HepG2 (cell line): Measurements from ENCODE around the gene SPC24. TPM values are rescaled to one million over a fixed set of nuclear protein-coding genes. Genes with fewer than 3 reads are reported as not detected.

Experiments used
- RFXAP ChIP-seq: sonication (generic); formaldehyde crosslinking; IDR thresholded peaks from 2 replicates; pipeline ENCODE4 v1.4.0; 2020; ENCODE audit warnings: missing genetic modification reagents, borderline replicate concordance
- ZNF121 ChIP-seq: sonication (generic); formaldehyde crosslinking; IDR thresholded peaks from 2 replicates; pipeline ENCODE4 v1.5.0; 2020; ENCODE audit warnings: mild to moderate bottlenecking, missing genetic modification reagents
- polyA plus RNA-seq, 8 experiments: library from polyadenylated mRNA; depleted of rRNA in 3 of 8; stranded (reverse) in 7 of 8; unstranded in 1 of 8; fragments of >200 nt; fragmentation: Illumina TruSeq in 4 of 8; extraction: Trizol in 4 of 8; gene quantifications; 2 replicates each; pipeline versions ENCODE4 v1.2.1 to v1.2.3, GENCODE V29; 2011 to 2016; ENCODE audit warnings: low read depth in 4 of 8, missing spikeins in 1 of 8, mixed read lengths in 1 of 8; ENCODE audit not compliant: insufficient read depth in 1 of 8
- total RNA-seq, 5 experiments: library from RNA; depleted of rRNA; stranded (reverse); fragments of >200 nt; fragmentation: Illumina TruSeq; extraction: Trizol; gene quantifications; 2 replicates each; pipeline ENCODE4 v1.2.3, GENCODE V29; 2016; ENCODE audit warnings: low read depth in 1 of 5
- TF ChIP-seq, protein P1 (sequence below): sonication (generic); formaldehyde crosslinking; IDR thresholded peaks from 2 replicates; pipeline ENCODE4 v1.4.0; 2020; ENCODE audit warnings: missing genetic modification reagents
- TF ChIP-seq, protein P2 (sequence below), 2 experiments: fragments of 450-650 bp in 1 of 2; sonication (generic) in 1 of 2; formaldehyde crosslinking; IDR thresholded peaks; 2 replicates each; pipeline versions ENCODE4 v1.5.0 to v1.8.0; 2020 to 2022; ENCODE audit warnings: mild to moderate bottlenecking in 1 of 2, missing genetic modification reagents in 1 of 2
- TF ChIP-seq, protein P3 (sequence below): sonication (generic); formaldehyde crosslinking; IDR thresholded peaks from 2 replicates; pipeline ENCODE4 v1.4.0; 2020; ENCODE audit warnings: missing genetic modification reagents, borderline replicate concordance
- TF ChIP-seq, protein P4 (sequence below): sonication (generic); formaldehyde crosslinking; IDR thresholded peaks from 2 replicates; pipeline ENCODE4 v1.4.0; 2020; ENCODE audit warnings: missing genetic modification reagents

The SPC24 gene
- total and polyA plus RNA-seq, 2 of the 13 experiments (the other 11 are each of a cell fraction or from before 2014, with no cell fraction given) = 10.0 to 46.2 TPM

DNA sequence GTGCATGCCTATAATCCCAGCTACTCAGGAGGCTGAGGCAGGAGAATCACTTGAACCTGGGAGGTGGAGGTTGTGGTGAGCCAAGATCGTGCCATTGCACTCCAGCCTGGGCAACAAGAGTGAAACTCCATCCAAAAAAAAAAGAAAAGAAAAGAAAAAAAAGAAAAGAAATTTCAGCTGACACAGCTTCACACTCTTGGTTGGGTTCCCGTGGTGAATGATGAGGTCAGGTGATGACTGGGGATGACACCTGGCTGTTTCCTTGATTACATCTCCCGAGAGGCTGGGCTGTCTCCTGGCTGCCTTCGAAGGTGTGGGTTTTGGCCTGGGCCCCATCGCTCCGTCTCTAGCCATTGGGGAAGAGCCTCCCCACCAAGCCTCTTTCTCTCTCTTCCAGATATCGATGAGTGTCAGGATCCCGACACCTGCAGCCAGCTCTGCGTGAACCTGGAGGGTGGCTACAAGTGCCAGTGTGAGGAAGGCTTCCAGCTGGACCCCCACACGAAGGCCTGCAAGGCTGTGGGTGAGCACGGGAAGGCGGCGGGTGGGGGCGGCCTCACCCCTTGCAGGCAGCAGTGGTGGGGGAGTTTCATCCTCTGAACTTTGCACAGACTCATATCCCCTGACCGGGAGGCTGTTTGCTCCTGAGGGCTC, 44.3 kb downstream of the SPC24 start (continued):
- TF ChIP-seq, protein P1, sequence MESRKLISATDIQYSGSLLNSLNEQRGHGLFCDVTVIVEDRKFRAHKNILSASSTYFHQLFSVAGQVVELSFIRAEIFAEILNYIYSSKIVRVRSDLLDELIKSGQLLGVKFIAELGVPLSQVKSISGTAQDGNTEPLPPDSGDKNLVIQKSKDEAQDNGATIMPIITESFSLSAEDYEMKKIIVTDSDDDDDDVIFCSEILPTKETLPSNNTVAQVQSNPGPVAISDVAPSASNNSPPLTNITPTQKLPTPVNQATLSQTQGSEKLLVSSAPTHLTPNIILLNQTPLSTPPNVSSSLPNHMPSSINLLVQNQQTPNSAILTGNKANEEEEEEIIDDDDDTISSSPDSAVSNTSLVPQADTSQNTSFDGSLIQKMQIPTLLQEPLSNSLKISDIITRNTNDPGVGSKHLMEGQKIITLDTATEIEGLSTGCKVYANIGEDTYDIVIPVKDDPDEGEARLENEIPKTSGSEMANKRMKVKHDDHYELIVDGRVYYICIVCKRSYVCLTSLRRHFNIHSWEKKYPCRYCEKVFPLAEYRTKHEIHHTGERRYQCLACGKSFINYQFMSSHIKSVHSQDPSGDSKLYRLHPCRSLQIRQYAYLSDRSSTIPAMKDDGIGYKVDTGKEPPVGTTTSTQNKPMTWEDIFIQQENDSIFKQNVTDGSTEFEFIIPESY = no peak
- TF ChIP-seq ZNF121 (no peak), RFXAP (CRISPR knock-in tag) (no peak)
- TF ChIP-seq, protein P2, sequence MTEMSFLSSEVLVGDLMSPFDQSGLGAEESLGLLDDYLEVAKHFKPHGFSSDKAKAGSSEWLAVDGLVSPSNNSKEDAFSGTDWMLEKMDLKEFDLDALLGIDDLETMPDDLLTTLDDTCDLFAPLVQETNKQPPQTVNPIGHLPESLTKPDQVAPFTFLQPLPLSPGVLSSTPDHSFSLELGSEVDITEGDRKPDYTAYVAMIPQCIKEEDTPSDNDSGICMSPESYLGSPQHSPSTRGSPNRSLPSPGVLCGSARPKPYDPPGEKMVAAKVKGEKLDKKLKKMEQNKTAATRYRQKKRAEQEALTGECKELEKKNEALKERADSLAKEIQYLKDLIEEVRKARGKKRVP (CRISPR knock-in tag; IDR thresholded peaks at IDR 0.05) = no peak
- TF ChIP-seq, protein P3, sequence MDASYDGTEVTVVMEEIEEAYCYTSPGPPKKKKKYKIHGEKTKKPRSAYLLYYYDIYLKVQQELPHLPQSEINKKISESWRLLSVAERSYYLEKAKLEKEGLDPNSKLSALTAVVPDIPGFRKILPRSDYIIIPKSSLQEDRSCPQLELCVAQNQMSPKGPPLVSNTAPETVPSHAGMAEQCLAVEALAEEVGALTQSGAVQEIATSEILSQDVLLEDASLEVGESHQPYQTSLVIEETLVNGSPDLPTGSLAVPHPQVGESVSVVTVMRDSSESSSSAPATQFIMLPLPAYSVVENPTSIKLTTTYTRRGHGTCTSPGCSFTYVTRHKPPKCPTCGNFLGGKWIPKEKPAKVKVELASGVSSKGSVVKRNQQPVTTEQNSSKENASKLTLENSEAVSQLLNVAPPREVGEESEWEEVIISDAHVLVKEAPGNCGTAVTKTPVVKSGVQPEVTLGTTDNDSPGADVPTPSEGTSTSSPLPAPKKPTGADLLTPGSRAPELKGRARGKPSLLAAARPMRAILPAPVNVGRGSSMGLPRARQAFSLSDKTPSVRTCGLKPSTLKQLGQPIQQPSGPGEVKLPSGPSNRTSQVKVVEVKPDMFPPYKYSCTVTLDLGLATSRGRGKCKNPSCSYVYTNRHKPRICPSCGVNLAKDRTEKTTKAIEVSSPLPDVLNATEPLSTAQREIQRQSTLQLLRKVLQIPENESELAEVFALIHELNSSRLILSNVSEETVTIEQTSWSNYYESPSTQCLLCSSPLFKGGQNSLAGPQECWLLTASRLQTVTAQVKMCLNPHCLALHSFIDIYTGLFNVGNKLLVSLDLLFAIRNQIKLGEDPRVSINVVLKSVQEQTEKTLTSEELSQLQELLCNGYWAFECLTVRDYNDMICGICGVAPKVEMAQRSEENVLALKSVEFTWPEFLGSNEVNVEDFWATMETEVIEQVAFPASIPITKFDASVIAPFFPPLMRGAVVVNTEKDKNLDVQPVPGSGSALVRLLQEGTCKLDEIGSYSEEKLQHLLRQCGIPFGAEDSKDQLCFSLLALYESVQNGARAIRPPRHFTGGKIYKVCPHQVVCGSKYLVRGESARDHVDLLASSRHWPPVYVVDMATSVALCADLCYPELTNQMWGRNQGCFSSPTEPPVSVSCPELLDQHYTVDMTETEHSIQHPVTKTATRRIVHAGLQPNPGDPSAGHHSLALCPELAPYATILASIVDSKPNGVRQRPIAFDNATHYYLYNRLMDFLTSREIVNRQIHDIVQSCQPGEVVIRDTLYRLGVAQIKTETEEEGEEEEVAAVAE = no peak
- TF ChIP-seq, protein P4, sequence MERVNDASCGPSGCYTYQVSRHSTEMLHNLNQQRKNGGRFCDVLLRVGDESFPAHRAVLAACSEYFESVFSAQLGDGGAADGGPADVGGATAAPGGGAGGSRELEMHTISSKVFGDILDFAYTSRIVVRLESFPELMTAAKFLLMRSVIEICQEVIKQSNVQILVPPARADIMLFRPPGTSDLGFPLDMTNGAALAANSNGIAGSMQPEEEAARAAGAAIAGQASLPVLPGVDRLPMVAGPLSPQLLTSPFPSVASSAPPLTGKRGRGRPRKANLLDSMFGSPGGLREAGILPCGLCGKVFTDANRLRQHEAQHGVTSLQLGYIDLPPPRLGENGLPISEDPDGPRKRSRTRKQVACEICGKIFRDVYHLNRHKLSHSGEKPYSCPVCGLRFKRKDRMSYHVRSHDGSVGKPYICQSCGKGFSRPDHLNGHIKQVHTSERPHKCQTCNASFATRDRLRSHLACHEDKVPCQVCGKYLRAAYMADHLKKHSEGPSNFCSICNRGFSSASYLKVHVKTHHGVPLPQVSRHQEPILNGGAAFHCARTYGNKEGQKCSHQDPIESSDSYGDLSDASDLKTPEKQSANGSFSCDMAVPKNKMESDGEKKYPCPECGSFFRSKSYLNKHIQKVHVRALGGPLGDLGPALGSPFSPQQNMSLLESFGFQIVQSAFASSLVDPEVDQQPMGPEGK (CRISPR knock-in tag) = 0 out of 2 replicates have a peak, but pooled peaks have one; percentile 22
